ENCODE data around the gene BROX. TPM values are rescaled to one million over a fixed set of nuclear protein-coding genes. Genes with fewer than 3 reads are reported as not detected.
"Not testable (repeated sequence)": the region's sequence is repeated elsewhere in the genome, so short reads cannot be mapped to it uniquely, and the experiment has no call there.

The BROX gene
- total and polyA plus RNA-seq, 4 donors: 6.0 to 28.3 (median 14.4) TPM

GRCh38 chr1:222761083-222761482 is 48.7 kb downstream of the BROX start:
- no peaks in the 10 kb centered on the region for H3K36me3 ChIP-seq (ENCODE audit: control insufficient read depth in 4 of 4, insufficient read depth in 3 of 4, low read depth in 1 of 4, low read length in 3 of 4)
- no peak for DNase-seq (ENCODE audit: low spot score)
- no peak overlapping the region for H3K9ac ChIP-seq (ENCODE audit: low read depth in 1 of 2, low read length in 2 of 2)
- TF ChIP-seq ATF3 (IDR thresholded peaks at IDR 0.05): no peak
- no peak for TF ChIP-seq CTCF (IDR thresholded peaks at IDR 0.05; ENCODE audit: low read depth, low read length, missing input control)
- TF ChIP-seq HNF4A (conservative IDR thresholded peaks at IDR 0.05): no peak
- TF ChIP-seq REST (IDR thresholded peaks at IDR 0.05): no peak
- TF ChIP-seq NR2F2 (IDR thresholded peaks at IDR 0.05): no peak
- no peaks in the 10 kb centered on the region for H3K27me3 ChIP-seq (ENCODE audit: control insufficient read depth in 4 of 4, insufficient read depth in 4 of 4, low read length in 3 of 4)
- H3K27ac ChIP-seq (ENCODE audit: low read depth in 1 of 2, low read length in 2 of 2): no peak overlapping the region
- WGBS: 73% methylated on average over 1 of the region's 1 CpG
- H3K9me3 ChIP-seq (ENCODE audit: control insufficient read depth in 4 of 4, low read length in 3 of 4): no peaks in the 10 kb centered on the region
- no peaks in the 10 kb centered on the region for H3K4me1 ChIP-seq (ENCODE audit: control insufficient read depth in 4 of 4, insufficient read depth in 4 of 4, low read length in 3 of 4)
- H3K4me3 ChIP-seq (ENCODE audit: low read depth in 1 of 3, low read length in 3 of 3): no peak overlapping the region

GRCh38 chr1:222762178-222762577 is 49.8 kb downstream of the BROX start:
- H3K9me3 ChIP-seq (ENCODE audit: control insufficient read depth in 4 of 4, low read length in 3 of 4); H3K9ac ChIP-seq (ENCODE audit: low read depth in 1 of 2, low read length in 2 of 2); H3K27me3 ChIP-seq (ENCODE audit: control insufficient read depth in 4 of 4, insufficient read depth in 4 of 4, low read length in 3 of 4); H3K36me3 ChIP-seq (ENCODE audit: control insufficient read depth in 4 of 4, insufficient read depth in 3 of 4, low read depth in 1 of 4, low read length in 3 of 4); DNase-seq (ENCODE audit: low spot score); H3K4me3 ChIP-seq (ENCODE audit: low read depth in 1 of 3, low read length in 3 of 3); H3K27ac ChIP-seq (ENCODE audit: low read depth in 1 of 2, low read length in 2 of 2); H3K4me1 ChIP-seq (ENCODE audit: control insufficient read depth in 4 of 4, insufficient read depth in 4 of 4, low read length in 3 of 4): not testable (repeated sequence)
- WGBS: 85% methylated on average over 4 of the region's 4 CpGs

GRCh38 chr1:222767152-222767571 is 54.8 kb downstream of the BROX start:
- Histone ChIP-seq H3K36me3 (ENCODE audit: control insufficient read depth in 4 of 4, insufficient read depth in 3 of 4, low read depth in 1 of 4, low read length in 3 of 4) (no peaks in the 10 kb centered on the region), H3K27me3 (ENCODE audit: control insufficient read depth in 4 of 4, insufficient read depth in 4 of 4, low read length in 3 of 4) (no peaks in the 10 kb centered on the region), H3K9me3 (ENCODE audit: control insufficient read depth in 4 of 4, low read length in 3 of 4) (peaks cover 3 to 12% (median 3%) of the 10 kb centered on the region in 4 donors), H3K4me3 (ENCODE audit: low read depth in 1 of 3, low read length in 3 of 3) (no peak overlapping the region), H3K9ac (ENCODE audit: low read depth in 1 of 2, low read length in 2 of 2) (no peak overlapping the region), H3K27ac (ENCODE audit: low read depth in 1 of 2, low read length in 2 of 2) (no peak overlapping the region), H3K4me1 (ENCODE audit: control insufficient read depth in 4 of 4, insufficient read depth in 4 of 4, low read length in 3 of 4) (no peaks in the 10 kb centered on the region)
- WGBS: 85% methylated on average over 5 of the region's 5 CpGs
- DNase-seq (ENCODE audit: low spot score): no peak
- no peak for TF ChIP-seq HNF4G (IDR thresholded peaks at IDR 0.05)
- TF ChIP-seq FOXA1 (IDR thresholded peaks at IDR 0.05): no peak
- no peak for TF ChIP-seq REST (IDR thresholded peaks at IDR 0.05)
- TF ChIP-seq CTCF (IDR thresholded peaks at IDR 0.05; ENCODE audit: low read depth, low read length, missing input control): no peak
- TF ChIP-seq JUND (IDR thresholded peaks at IDR 0.05): no peak
- no peak for TF ChIP-seq SP1 (IDR thresholded peaks at IDR 0.05)
- TF ChIP-seq MAX (IDR thresholded peaks at IDR 0.05): no peak
- TF ChIP-seq GABPA (IDR thresholded peaks at IDR 0.05 in 1 of 2, conservative IDR thresholded peaks at IDR 0.05 in 1 of 2): no peak
- TF ChIP-seq ZBTB33 (IDR thresholded peaks at IDR 0.05): no peak
- TF ChIP-seq ATF3 (IDR thresholded peaks at IDR 0.05): no peak
